Mammary epithelial cell (primary cell): ENCODE results near the gene RTL1.

Source experiments
- CTCF ChIP-seq, 2 donors: IDR thresholded peaks in 1 of 2; conservative IDR thresholded peaks in 1 of 2; 2 replicates each; pipeline ENCODE4 v1.5.1; 2011 to 2012; ENCODE audit warnings: inconsistent platforms in 2 of 2, low read length in 2 of 2, mild to moderate bottlenecking in 2 of 2, control low read depth in 1 of 2, low read depth in 1 of 2; ENCODE audit not compliant: insufficient read depth in 1 of 2; ENCODE audit errors: extremely low read depth in 1 of 2
- EZH2 ChIP-seq: IDR thresholded peaks from 2 replicates; pipeline ENCODE4 v1.6.1; 2012; ENCODE audit warnings: low read length, inconsistent platforms, borderline replicate concordance

- TF ChIP-seq CTCF (conservative IDR thresholded peaks at IDR 0.05 in 1 of 2, IDR thresholded peaks at IDR 0.05 in 1 of 2; ENCODE audit: extremely low read depth in 1 of 2, insufficient read depth in 1 of 2, low read depth in 1 of 2, low read length in 2 of 2) (no peak), EZH2 (no peak)
Observed at GRCh38 chr14:100862793-100863192, 40.7 kb downstream of the RTL1 start.
